ENCODE data around the gene TRERF1.

DNA sequence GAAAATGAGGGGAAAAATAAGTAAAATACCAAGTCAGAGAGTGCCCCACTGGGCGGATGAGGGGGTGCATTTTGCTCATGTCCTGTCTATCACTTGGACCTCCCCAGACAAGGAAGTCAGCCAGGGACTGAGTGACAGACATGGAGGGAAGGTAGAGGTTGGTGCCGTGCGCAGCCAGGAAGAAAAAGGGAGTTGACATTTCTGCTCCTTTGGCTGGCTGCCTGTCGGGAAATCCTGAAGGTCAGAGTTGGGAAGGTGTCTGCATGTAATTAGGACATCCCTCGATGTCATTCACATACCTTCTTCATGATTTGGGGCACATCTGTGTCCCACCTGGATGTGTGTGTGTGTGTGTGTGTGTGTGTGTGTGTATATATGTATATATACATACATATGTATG is 269.6 kb downstream of the TRERF1 start:
- TF ChIP-seq, protein P1, sequence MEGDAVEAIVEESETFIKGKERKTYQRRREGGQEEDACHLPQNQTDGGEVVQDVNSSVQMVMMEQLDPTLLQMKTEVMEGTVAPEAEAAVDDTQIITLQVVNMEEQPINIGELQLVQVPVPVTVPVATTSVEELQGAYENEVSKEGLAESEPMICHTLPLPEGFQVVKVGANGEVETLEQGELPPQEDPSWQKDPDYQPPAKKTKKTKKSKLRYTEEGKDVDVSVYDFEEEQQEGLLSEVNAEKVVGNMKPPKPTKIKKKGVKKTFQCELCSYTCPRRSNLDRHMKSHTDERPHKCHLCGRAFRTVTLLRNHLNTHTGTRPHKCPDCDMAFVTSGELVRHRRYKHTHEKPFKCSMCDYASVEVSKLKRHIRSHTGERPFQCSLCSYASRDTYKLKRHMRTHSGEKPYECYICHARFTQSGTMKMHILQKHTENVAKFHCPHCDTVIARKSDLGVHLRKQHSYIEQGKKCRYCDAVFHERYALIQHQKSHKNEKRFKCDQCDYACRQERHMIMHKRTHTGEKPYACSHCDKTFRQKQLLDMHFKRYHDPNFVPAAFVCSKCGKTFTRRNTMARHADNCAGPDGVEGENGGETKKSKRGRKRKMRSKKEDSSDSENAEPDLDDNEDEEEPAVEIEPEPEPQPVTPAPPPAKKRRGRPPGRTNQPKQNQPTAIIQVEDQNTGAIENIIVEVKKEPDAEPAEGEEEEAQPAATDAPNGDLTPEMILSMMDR (IDR thresholded peaks at IDR 0.05): no peak
- TF ChIP-seq POLR2A (IDR thresholded peaks at IDR 0.05): no peak

Data from lower leg skin (tissue), 3 donors.